A673 (cell line): ENCODE measurements around the gene ENHO. TPM values are rescaled to one million over a fixed set of nuclear protein-coding genes. Genes with fewer than 3 reads are reported as not detected.

Source experiments
- BruUV-seq: library from RNA; stranded (reverse); fragments of 400-500 nt; replicated peaks from 2 replicates; lab custom pipeline; 2021; lab: Mats Ljungman, UMichigan
- CTCF ChIA-PET: fragments of 300-600 bp; sonication (Branson Sonifier 250); formaldehyde crosslinking; loops from one replicate; lab custom pipeline; 2022; ENCODE audit warnings: antibody characterized with exemption; lab: Charles Lee
- POLR2A ChIA-PET: fragments of 300-600 bp; sonication (Branson Sonifier 250); formaldehyde crosslinking; loops from one replicate; lab custom pipeline; 2022; ENCODE audit warnings: antibody characterized with exemption; ENCODE audit not compliant: low non-redundant PET; lab: Charles Lee
- DNase-seq: peaks from one replicate; pipeline ENCODE4 v3.0.0-alpha.2; 2015; ENCODE audit warnings: low spot score
- H3K27ac ChIP-seq: fragments of 200-600 bp; sonication (generic); 2 replicates; pipeline ENCODE4 v1.5.1; 2016; ENCODE audit warnings: mixed run types, low read depth, mild to moderate bottlenecking, mixed read lengths, antibody characterized with exemption, low read length; ENCODE audit not compliant: poor library complexity, severe bottlenecking
- H3K27me3 ChIP-seq: fragments of 200-600 bp; sonication (generic); replicated peaks from 2 replicates; pipeline ENCODE4 v1.6.1; 2017; ENCODE audit warnings: mixed run types, low read depth, mild to moderate bottlenecking, mixed read lengths, antibody characterized with exemption, low read length; ENCODE audit not compliant: insufficient read depth, poor library complexity
- H3K36me3 ChIP-seq: fragments of 200-600 bp; sonication (generic); 2 replicates; pipeline ENCODE4 v1.6.1; 2016; ENCODE audit warnings: mixed run types, mild to moderate bottlenecking, mixed read lengths, antibody characterized with exemption, low read length; ENCODE audit not compliant: insufficient read depth, poor library complexity, severe bottlenecking
- H3K4me1 ChIP-seq: fragments of 200-600 bp; sonication (generic); 2 replicates; pipeline ENCODE4 v1.6.1; 2017; ENCODE audit warnings: mixed run types, mild to moderate bottlenecking, mixed read lengths, antibody characterized with exemption, low read length; ENCODE audit not compliant: insufficient read depth, poor library complexity, severe bottlenecking
- H3K4me3 ChIP-seq: fragments of 200-600 bp; sonication (generic); 2 replicates; pipeline ENCODE4 v1.5.1; 2016; ENCODE audit warnings: low read depth, mixed run types, mild to moderate bottlenecking, mixed read lengths, low read length; ENCODE audit not compliant: poor library complexity, severe bottlenecking
- H3K9me3 ChIP-seq: fragments of 200-600 bp; sonication (generic); 2 replicates; pipeline ENCODE4 v1.6.1; 2016; ENCODE audit warnings: mixed run types, low read depth, mild to moderate bottlenecking, mixed read lengths, antibody characterized with exemption, low read length; ENCODE audit not compliant: poor library complexity, severe bottlenecking
- EZH2 ChIP-seq: fragments of 200-600 bp; sonication (generic); IDR thresholded peaks from 2 replicates; pipeline ENCODE4 v1.6.1; 2017; ENCODE audit warnings: borderline replicate concordance, low read depth, mild to moderate bottlenecking, mixed read lengths, antibody characterized with exemption, low read length; ENCODE audit not compliant: poor library complexity, severe bottlenecking
- intact Hi-C: fragments of 100-400 bp; cut with micrococcal nuclease; formaldehyde crosslinking; loops from one replicate; pipeline ENCODE4 v1.10.0; 2022; ENCODE audit not compliant: unreplicated experiment
- total RNA-seq: library from RNA; stranded (reverse); gene quantifications from 2 replicates; pipeline ENCODE4 v1.2.3, GENCODE V29; 2021
- TF ChIP-seq, protein P1 (sequence below): fragments of 300-800, 200-600 bp; sonication (generic); conservative IDR thresholded peaks from 2 replicates; pipeline ENCODE4 v1.5.1; 2017; ENCODE audit warnings: low read depth, mild to moderate bottlenecking, antibody characterized with exemption, low read length, moderate library complexity, mixed read lengths

Gene ENHO
- total RNA-seq, 1 experiment from 2014 or later: 1.2 TPM

GRCh38 chr9:34545497-34545896 lies 22.7 kb upstream of the ENHO start:
- CTCF ChIA-PET: interaction anchor here (0.9 kb wide), 1 partner anchor 141 kb away, joined by 3 read pairs; no protein-coding TSS in a partner anchor

GRCh38 chr9:34544035-34544434 lies 21.2 kb upstream of the ENHO start:
- CTCF ChIA-PET: no interaction called here
- POLR2A ChIA-PET: no interaction called here
- intact Hi-C loops: no loop called here
- no peaks in the 10 kb centered on the region for H3K36me3 ChIP-seq
- H3K9me3 ChIP-seq: no peaks in the 10 kb centered on the region
- no TSS peak for BruUV-seq
- H3K4me1 ChIP-seq: no peaks in the 10 kb centered on the region
- DNase-seq: no peak
- no peak overlapping the region for H3K27ac ChIP-seq
- H3K27me3 ChIP-seq: no peaks in the 10 kb centered on the region
- no peak for TF ChIP-seq EZH2
- TF ChIP-seq, protein P1, sequence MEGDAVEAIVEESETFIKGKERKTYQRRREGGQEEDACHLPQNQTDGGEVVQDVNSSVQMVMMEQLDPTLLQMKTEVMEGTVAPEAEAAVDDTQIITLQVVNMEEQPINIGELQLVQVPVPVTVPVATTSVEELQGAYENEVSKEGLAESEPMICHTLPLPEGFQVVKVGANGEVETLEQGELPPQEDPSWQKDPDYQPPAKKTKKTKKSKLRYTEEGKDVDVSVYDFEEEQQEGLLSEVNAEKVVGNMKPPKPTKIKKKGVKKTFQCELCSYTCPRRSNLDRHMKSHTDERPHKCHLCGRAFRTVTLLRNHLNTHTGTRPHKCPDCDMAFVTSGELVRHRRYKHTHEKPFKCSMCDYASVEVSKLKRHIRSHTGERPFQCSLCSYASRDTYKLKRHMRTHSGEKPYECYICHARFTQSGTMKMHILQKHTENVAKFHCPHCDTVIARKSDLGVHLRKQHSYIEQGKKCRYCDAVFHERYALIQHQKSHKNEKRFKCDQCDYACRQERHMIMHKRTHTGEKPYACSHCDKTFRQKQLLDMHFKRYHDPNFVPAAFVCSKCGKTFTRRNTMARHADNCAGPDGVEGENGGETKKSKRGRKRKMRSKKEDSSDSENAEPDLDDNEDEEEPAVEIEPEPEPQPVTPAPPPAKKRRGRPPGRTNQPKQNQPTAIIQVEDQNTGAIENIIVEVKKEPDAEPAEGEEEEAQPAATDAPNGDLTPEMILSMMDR: no peak
- no peak overlapping the region for H3K4me3 ChIP-seq

More at GRCh38 chr9:34545497-34545896, 22.7 kb upstream of the ENHO start:
- no peaks in the 10 kb centered on the region for H3K36me3 ChIP-seq
- no peak for TF ChIP-seq EZH2
- TF ChIP-seq, protein P1: no peak
- H3K4me3 ChIP-seq: no peak overlapping the region
- POLR2A ChIA-PET: no interaction called here
- intact Hi-C loops: loop anchor here (5.0 kb wide), 2 partner anchors 143 to 213 kb away; no protein-coding TSS in a partner anchor
- no TSS peak for BruUV-seq
- no peaks in the 10 kb centered on the region for H3K27me3 ChIP-seq
- H3K9me3 ChIP-seq: no peaks in the 10 kb centered on the region
- no peak for DNase-seq
- H3K27ac ChIP-seq: no peak overlapping the region
- H3K4me1 ChIP-seq: no peaks in the 10 kb centered on the region

DNA sequence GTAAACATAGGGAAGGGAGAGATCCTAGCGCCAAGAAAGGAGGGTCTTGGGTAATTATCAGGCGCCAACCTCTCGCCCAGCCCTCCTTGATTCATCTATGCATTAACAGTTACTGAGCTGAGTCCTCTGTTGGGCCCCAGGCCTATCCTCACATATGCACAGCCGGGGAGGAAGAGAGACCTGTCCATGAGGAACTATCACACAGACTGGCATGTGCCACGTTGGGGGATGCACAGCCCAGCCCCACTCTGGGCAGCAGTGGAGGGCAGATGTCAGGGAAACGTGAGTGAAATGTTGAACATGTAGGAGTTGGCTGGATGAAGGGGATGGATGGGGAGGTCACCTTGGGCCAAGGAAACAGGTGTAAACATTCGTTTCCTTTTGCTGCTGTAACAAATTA lies 18.8 kb upstream of the ENHO start:
- Histone ChIP-seq H3K27me3 (no peaks in the 10 kb centered on the region), H3K9me3 (no peaks in the 10 kb centered on the region), H3K36me3 (no peaks in the 10 kb centered on the region), H3K27ac (no peak overlapping the region), H3K4me3 (no peak overlapping the region), H3K4me1 (no peaks in the 10 kb centered on the region)
- ChIA-PET POLR2A (no interaction called here), CTCF (no interaction called here)
- no peak for DNase-seq
- BruUV-seq: no TSS peak
- TF ChIP-seq EZH2: no peak
- TF ChIP-seq, protein P1: no peak
- intact Hi-C loops: no loop called here
